SK-N-SH (cell line): ENCODE results near the gene CYP2C19. TPM values are rescaled to one million over a fixed set of nuclear protein-coding genes. Genes with fewer than 3 reads are reported as not detected.
"Not testable (repeated sequence)": the region's sequence is repeated elsewhere in the genome, so short reads cannot be mapped to it uniquely, and the experiment has no call there.

Experiments
- CTCF ChIA-PET: fragments of 300-600, 350-600 bp; formaldehyde crosslinking; extraction: SDS; loops from one replicate; lab custom pipeline; 2021; lab: Yijun Ruan, JAX
- POLR2A ChIA-PET: fragments of 350-600 bp; sonication (Branson Sonifier 250); formaldehyde crosslinking; extraction: SDS; loops from one replicate; lab custom pipeline; 2020; ENCODE audit warnings: antibody characterized with exemption, inconsistent platforms; lab: Yijun Ruan, JAX
- DNase-seq: peaks from one replicate; pipeline ENCODE4 v3.0.0; 2012
- H2AFZ ChIP-seq: fragments of 200-600 bp; sonication (generic); 2 replicates; pipeline ENCODE4 v1.8.1; 2016; ENCODE audit warnings: antibody characterized with exemption, mild to moderate bottlenecking, low read depth
- H3F3A ChIP-seq: fragments of 200-600 bp; sonication (generic); replicated peaks from 2 replicates; pipeline ENCODE3; 2016; ENCODE audit warnings: antibody characterized with exemption, mild to moderate bottlenecking; ENCODE audit not compliant: insufficient read depth
- H3K27ac ChIP-seq, 2 experiments: fragments of 200-500 bp in 1 of 2; fragments of 200-600 bp in 1 of 2; sonication (Bioruptor generic) in 1 of 2; sonication (generic), shearing (Covaris generic) in 1 of 2; 2 replicates each; pipeline versions ENCODE4 v1.5.1 to v1.6.1; 2014 to 2016; ENCODE audit warnings: low read depth in 2 of 2, inconsistent platforms in 1 of 2, low read length in 1 of 2, mild to moderate bottlenecking in 1 of 2, mixed read lengths in 1 of 2
- H3K27me3 ChIP-seq: fragments of 200-600 bp; sonication (generic), shearing (Covaris generic); 2 replicates; pipeline ENCODE4 v1.6.1; 2016; ENCODE audit warnings: mixed run types; ENCODE audit not compliant: insufficient read depth
- H3K36me3 ChIP-seq, 2 experiments: fragments of 200-500 bp in 1 of 2; fragments of 200-600 bp in 1 of 2; sonication (Bioruptor generic) in 1 of 2; sonication (generic) in 1 of 2; replicated peaks in 1 of 2; 2 replicates each; pipeline versions ENCODE3 to v1.5.1; 2014 to 2016; ENCODE audit warnings: low read length in 1 of 2, mild to moderate bottlenecking in 1 of 2; ENCODE audit not compliant: insufficient read depth in 2 of 2, control insufficient read depth in 1 of 2
- H3K4me1 ChIP-seq, 2 experiments: fragments of 200-500 bp in 1 of 2; fragments of 200-600 bp in 1 of 2; sonication (Bioruptor generic) in 1 of 2; sonication (generic), shearing (Covaris generic) in 1 of 2; 2 replicates each; pipeline versions ENCODE4 v1.5.1 to v1.6.1; 2014 to 2016; ENCODE audit warnings: low read depth in 1 of 2, low read length in 1 of 2, mixed run types in 1 of 2; ENCODE audit not compliant: insufficient read depth in 2 of 2, control insufficient read depth in 1 of 2
- H3K4me2 ChIP-seq: fragments of 200-600 bp; sonication (generic), shearing (Covaris generic); 2 replicates; pipeline ENCODE4 v1.6.1; 2017; ENCODE audit warnings: mixed run types
- H3K4me3 ChIP-seq, 2 experiments: fragments of 200-500 bp in 1 of 2; fragments of 200-600 bp in 1 of 2; sonication (Bioruptor generic) in 1 of 2; sonication (generic), shearing (Covaris generic) in 1 of 2; 2 replicates each; pipeline versions ENCODE4 v1.5.1 to v1.8.1; 2014 to 2016; ENCODE audit warnings: low read depth in 2 of 2, inconsistent platforms in 1 of 2, low read length in 1 of 2, mild to moderate bottlenecking in 1 of 2, mixed read lengths in 1 of 2, moderate library complexity in 1 of 2
- H3K79me2 ChIP-seq: fragments of 200-600 bp; sonication (generic); 2 replicates; pipeline ENCODE4 v1.8.1; 2017; ENCODE audit warnings: mild to moderate bottlenecking; ENCODE audit not compliant: insufficient read depth
- H3K9ac ChIP-seq: fragments of 200-600 bp; sonication (generic); 2 replicates; pipeline ENCODE4 v1.6.1; 2017; ENCODE audit warnings: mixed run types
- H3K9me2 ChIP-seq: fragments of 200-600 bp; sonication (generic); 2 replicates; pipeline ENCODE4 v1.6.1; 2017; ENCODE audit warnings: mixed run types
- H3K9me3 ChIP-seq: fragments of 200-600 bp; sonication (generic); 2 replicates; pipeline ENCODE4 v1.6.1; 2017; ENCODE audit warnings: mixed run types, mild to moderate bottlenecking, moderate library complexity
- H4K20me1 ChIP-seq: fragments of 200-600 bp; sonication (generic); 2 replicates; pipeline ENCODE4 v1.6.1; 2017; ENCODE audit warnings: mild to moderate bottlenecking, mixed run types; ENCODE audit not compliant: insufficient read depth
- CTCF ChIP-seq: fragments of 200-600 bp; sonication (generic); IDR thresholded peaks from 2 replicates; pipeline ENCODE4 v1.6.1; 2017; ENCODE audit warnings: antibody characterized with exemption, mild to moderate bottlenecking, moderate library complexity
- EP300 ChIP-seq, 2 experiments: IDR thresholded peaks; 2 replicates each; pipeline versions ENCODE4 v1.4.0 to v1.6.1; 2012; ENCODE audit warnings: borderline replicate concordance in 1 of 2, low read depth in 1 of 2, low read length in 1 of 2
- FOXM1 ChIP-seq: IDR thresholded peaks from 2 replicates; pipeline ENCODE4 v1.4.0; 2012; ENCODE audit warnings: low read depth, mild to moderate bottlenecking
- GABPA ChIP-seq: IDR thresholded peaks from 2 replicates; pipeline ENCODE4 v1.4.0; 2012; ENCODE audit warnings: low read depth, mild to moderate bottlenecking
- IRF3 ChIP-seq: fragments of 150-350 bp; IDR thresholded peaks from 2 replicates; pipeline ENCODE4 v1.6.1; 2016; ENCODE audit warnings: mild to moderate bottlenecking, low read depth, low read length
- JUND ChIP-seq: IDR thresholded peaks from 2 replicates; pipeline ENCODE4 v1.4.0; 2012
- MEF2A ChIP-seq: IDR thresholded peaks from 2 replicates; pipeline ENCODE4 v1.4.0; 2012; ENCODE audit warnings: low read depth, borderline replicate concordance
- NFIC ChIP-seq: IDR thresholded peaks from 2 replicates; pipeline ENCODE4 v1.4.0; 2012; ENCODE audit warnings: borderline replicate concordance
- POLR2AphosphoS5 ChIP-seq: IDR thresholded peaks from 2 replicates; pipeline ENCODE4 v1.6.1; 2012; ENCODE audit warnings: low read depth, low read length
- RAD21 ChIP-seq: IDR thresholded peaks from 2 replicates; pipeline ENCODE4 v1.6.1; 2012; ENCODE audit warnings: mild to moderate bottlenecking, low read length
- RCOR1 ChIP-seq: fragments of 150-350 bp; IDR thresholded peaks from 2 replicates; pipeline ENCODE4 v1.6.1; 2017; ENCODE audit warnings: antibody characterized with exemption, low read length
- REST ChIP-seq: IDR thresholded peaks from 2 replicates; pipeline ENCODE4 v1.6.1; 2012; ENCODE audit warnings: mild to moderate bottlenecking, low read depth, low read length, moderate library complexity
- RFX5 ChIP-seq: IDR thresholded peaks from 2 replicates; pipeline ENCODE4 v1.6.1; 2012; ENCODE audit warnings: mild to moderate bottlenecking, improper control_type of control experiment, low read length
- RXRA ChIP-seq: IDR thresholded peaks from 2 replicates; pipeline ENCODE4 v1.4.0; 2012; ENCODE audit warnings: low read depth, mild to moderate bottlenecking, borderline replicate concordance
- TCF12 ChIP-seq: IDR thresholded peaks from 2 replicates; pipeline ENCODE4 v1.4.0; 2012
- USF1 ChIP-seq: IDR thresholded peaks from 2 replicates; pipeline ENCODE4 v1.4.0; 2012; ENCODE audit warnings: low read depth, borderline replicate concordance
- YY1 ChIP-seq: IDR thresholded peaks from 2 replicates; pipeline ENCODE4 v1.4.0; 2012; ENCODE audit warnings: low read depth, mild to moderate bottlenecking
- WGBS: methylation state at CpG from one replicate; pipeline ENCODE4 v1.1.6; 2017; ENCODE audit warnings: low lambda C conversion rate; 5-methylcytosine and 5-hydroxymethylcytosine counted together
- polyA plus RNA-seq, 3 experiments: library from polyadenylated mRNA; depleted of rRNA; stranded (reverse); fragments of >200 nt; gene quantifications; 2 replicates each; pipeline ENCODE4 v1.2.3, GENCODE V29; 2012

The CYP2C19 gene
- polyA plus RNA-seq, 1 of the 3 experiments (the other 2 are of a cell fraction): not detected

- Histone ChIP-seq H3K9me3 (no peaks in the 10 kb centered on the region), H3K36me3 (no peaks in the 10 kb centered on the region), H3K9me2 (no peaks in the 10 kb centered on the region), H3K27me3 (no peaks in the 10 kb centered on the region), H3F3A (no peaks in the 10 kb centered on the region), H3K4me3 (no peak overlapping the region), H3K9ac (no peak overlapping the region), H3K4me1 (no peaks in the 10 kb centered on the region), H2AFZ (no peak overlapping the region), H4K20me1 (no peaks in the 10 kb centered on the region), H3K79me2 (no peaks in the 10 kb centered on the region), H3K4me2 (no peak overlapping the region), H3K27ac (no peak overlapping the region)
- no peak for DNase-seq
- WGBS: 6% methylated on average over 2 of the region's 2 CpGs
- TF ChIP-seq RXRA (no peak), TCF12 (peak; percentile 10; the same call in 1 of the 2 replicates)
- ChIA-PET POLR2A (no interaction called here), CTCF (no interaction called here)
Measured at GRCh38 chr10:94785211-94785610, 22.7 kb downstream of the CYP2C19 start.

- POLR2A ChIA-PET: interaction anchor here (0.6 kb wide), 1 partner anchor 131 kb away, joined by 3 read pairs; no protein-coding TSS in a partner anchor
- WGBS: 0% methylated on average over 2 of the region's 4 CpGs
Measured at GRCh38 chr10:94800551-94800950, 38.1 kb downstream of the CYP2C19 start.

GRCh38 chr10:94803307-94803706, 40.8 kb downstream of the CYP2C19 start:
- Histone ChIP-seq H3K4me3 (no peak overlapping the region), H3K36me3 (no peaks in the 10 kb centered on the region), H3K79me2 (no peaks in the 10 kb centered on the region), H3K9me2 (no peaks in the 10 kb centered on the region), H3K27me3 (no peaks in the 10 kb centered on the region), H3K4me2 (no peak overlapping the region), H2AFZ (no peak overlapping the region), H4K20me1 (no peaks in the 10 kb centered on the region), H3K27ac (no peak overlapping the region), H3K9ac (no peak overlapping the region), H3F3A (no peaks in the 10 kb centered on the region), H3K9me3 (no peaks in the 10 kb centered on the region), H3K4me1 (no peaks in the 10 kb centered on the region)
- no peak for TF ChIP-seq RCOR1
- TF ChIP-seq NFIC: no peak
- TF ChIP-seq REST: no peak
- TF ChIP-seq POLR2AphosphoS5: no peak
- TF ChIP-seq IRF3: no peak
- TF ChIP-seq FOXM1: no peak
- TF ChIP-seq USF1: no peak
- TF ChIP-seq TCF12: no peak
- no peak for TF ChIP-seq RAD21
- no peak for TF ChIP-seq YY1
- TF ChIP-seq JUND: no peak
- TF ChIP-seq GABPA: no peak
- no peak for TF ChIP-seq CTCF
- no peak for TF ChIP-seq MEF2A
- no peak for TF ChIP-seq RFX5
- TF ChIP-seq EP300 (IDR thresholded peaks at IDR 0.05; ENCODE audit: borderline replicate concordance in 1 of 2, low read depth in 1 of 2, low read length in 1 of 2): no peak
- CTCF ChIA-PET: no interaction called here
- no peak for DNase-seq
- POLR2A ChIA-PET: no interaction called here
- 4% methylated on average over 1 of the region's 1 CpG for WGBS

More at GRCh38 chr10:94800551-94800950, 38.1 kb downstream of the CYP2C19 start:
- H3F3A ChIP-seq, H2AFZ ChIP-seq, DNase-seq, H4K20me1 ChIP-seq, H3K36me3 ChIP-seq, H3K4me1 ChIP-seq, H3K4me3 ChIP-seq, H3K27me3 ChIP-seq, H3K4me2 ChIP-seq, H3K9me2 ChIP-seq, H3K9ac ChIP-seq, CTCF ChIA-PET, H3K9me3 ChIP-seq, H3K79me2 ChIP-seq, H3K27ac ChIP-seq: not testable (repeated sequence)
